Panc1 (cell line): ENCODE measurements around the gene C19orf25. TPM values are rescaled to one million over a fixed set of nuclear protein-coding genes. Genes with fewer than 3 reads are reported as not detected.

ENCODE experiments used
- ATAC-seq: fragments of 200-7000 bp; cut with Tn5 transposase; 2 replicates; pipeline ENCODE4 v1.9.1; 2020; ENCODE audit warnings: mild to moderate bottlenecking, moderate library complexity
- BruUV-seq: library from RNA; stranded (reverse); fragments of 400-500 nt; replicated peaks from 2 replicates; lab custom pipeline; 2021; lab: Mats Ljungman, UMichigan
- CTCF ChIA-PET: fragments of 300-600 bp; sonication (Branson Sonifier 250); formaldehyde crosslinking; loops from one replicate; lab custom pipeline; 2022; ENCODE audit warnings: antibody characterized with exemption; lab: Charles Lee
- POLR2A ChIA-PET: fragments of 300-600 bp; sonication (Branson Sonifier 250); formaldehyde crosslinking; loops from one replicate; lab custom pipeline; 2022; ENCODE audit warnings: antibody characterized with exemption; lab: Charles Lee
- DNase-seq: peaks from one replicate; pipeline ENCODE4 v3.0.0-alpha.2; 2010; ENCODE audit warnings: low read depth, low spot score
- H3K27ac ChIP-seq: 2 replicates; pipeline ENCODE4 v1.5.1; 2011; ENCODE audit warnings: mild to moderate bottlenecking, low read length, inconsistent platforms
- H3K27me3 ChIP-seq: fragments of 200-500 bp; sonication (Bioruptor generic); 2 replicates; pipeline ENCODE4 v1.6.0; 2014; ENCODE audit warnings: low read length, inconsistent platforms; ENCODE audit not compliant: control insufficient read depth, insufficient read depth
- H3K36me3 ChIP-seq: fragments of 200-500 bp; sonication (Bioruptor generic); 2 replicates; pipeline ENCODE4 v1.5.1; 2014; ENCODE audit warnings: inconsistent platforms, mild to moderate bottlenecking, low read length, moderate library complexity; ENCODE audit not compliant: control insufficient read depth, insufficient read depth
- H3K4me1 ChIP-seq: 2 replicates; pipeline ENCODE4 v1.5.1; 2011; ENCODE audit warnings: inconsistent platforms, mild to moderate bottlenecking, low read length, moderate library complexity; ENCODE audit not compliant: control insufficient read depth, insufficient read depth
- H3K4me3 ChIP-seq, 2 experiments: 2 replicates each; pipeline ENCODE4 v1.5.1; 2011 to 2012; ENCODE audit warnings: low read depth in 2 of 2, low read length in 2 of 2, mild to moderate bottlenecking in 2 of 2, inconsistent platforms in 1 of 2, moderate library complexity in 1 of 2
- H3K9me3 ChIP-seq: fragments of 200-500 bp; sonication (Bioruptor generic); 2 replicates; pipeline ENCODE4 v1.5.1; 2014; ENCODE audit warnings: low read depth, mild to moderate bottlenecking, inconsistent platforms, low read length, moderate library complexity; ENCODE audit not compliant: control insufficient read depth, insufficient read depth
- CTCF ChIP-seq: fragments of 450-650 bp; IDR thresholded peaks from 2 replicates; pipeline ENCODE4 v1.5.1; 2017; ENCODE audit warnings: mild to moderate bottlenecking
- POLR2AphosphoS5 ChIP-seq: IDR thresholded peaks from 2 replicates; pipeline ENCODE4 v1.6.1; 2012; ENCODE audit warnings: mild to moderate bottlenecking, low read depth, low read length, moderate library complexity
- REST ChIP-seq, 2 experiments: IDR thresholded peaks; 2 replicates each; pipeline ENCODE4 v1.6.1; 2011 to 2012; ENCODE audit warnings: low read depth in 2 of 2, control low read depth in 1 of 2, low read length in 1 of 2, mild to moderate bottlenecking in 1 of 2, moderate library complexity in 1 of 2; ENCODE audit not compliant: insufficient read depth in 1 of 2
- SIN3A ChIP-seq: IDR thresholded peaks from 2 replicates; pipeline ENCODE4 v1.6.1; 2012; ENCODE audit warnings: low read depth, mild to moderate bottlenecking, low read length, moderate library complexity, borderline replicate concordance; ENCODE audit not compliant: insufficient read depth
- TCF7L2 ChIP-seq: IDR thresholded peaks from 2 replicates; pipeline ENCODE4 v1.6.1; 2011; ENCODE audit warnings: mild to moderate bottlenecking, low read depth, low read length, inconsistent platforms
- in situ Hi-C: cut with HindIII; loops from 2 replicates; pipeline ENCODE4 v1.10.0; 2016; ENCODE audit warnings: low sequenced_read_pairs, low pct_unique_long_range_greater_than_20kb
- intact Hi-C: fragments of 100-400 bp; cut with micrococcal nuclease; formaldehyde crosslinking; loops from one replicate; pipeline ENCODE4 v1.10.0; 2022; ENCODE audit not compliant: unreplicated experiment
- total RNA-seq: library from RNA; stranded (reverse); gene quantifications from one replicate; pipeline ENCODE4 v1.2.1, GENCODE V29; 2021; ENCODE audit not compliant: unreplicated experiment

C19orf25 gene
- total RNA-seq, 1 experiment from 2014 or later: 34.7 TPM

- BruUV-seq: no TSS peak
- Histone ChIP-seq H3K4me3 (no peak overlapping the region), H3K27ac (no peak overlapping the region), H3K27me3 (no peaks in the 10 kb centered on the region), H3K4me1 (peaks cover 4% of the 10 kb centered on the region), H3K9me3 (no peaks in the 10 kb centered on the region), H3K36me3 (no peaks in the 10 kb centered on the region)
- DNase-seq (no peak), ATAC-seq (peak; percentile 12; the same call in 1 of the 2 replicates)
- ChIA-PET CTCF (no interaction called here), POLR2A (no interaction called here)
- in situ Hi-C loops (no loop called here), intact Hi-C loops (no loop called here)
- TF ChIP-seq POLR2AphosphoS5 (no peak), REST (IDR thresholded peaks at IDR 0.05; ENCODE audit: insufficient read depth in 1 of 2, low read depth in 2 of 2, low read length in 1 of 2) (no peak), TCF7L2 (no peak), SIN3A (no peak), CTCF (no peak)
Measured at GRCh38 chr19:1473085-1473851, 5.7 kb downstream of the C19orf25 start.

GRCh38 chr19:1472231-1473084 is 6.6 kb downstream of the C19orf25 start:
- ChIA-PET POLR2A (interaction anchor here (0.6 kb wide), 1 partner anchor 15 kb away, joined by 6 read pairs; no protein-coding TSS in a partner anchor), CTCF (no interaction called here)
- intact Hi-C loops: no loop called here
- in situ Hi-C loops: no loop called here
- BruUV-seq: no TSS peak
- ATAC-seq (no peak), DNase-seq (no peak)
- no peaks in the 10 kb centered on the region for H3K36me3 ChIP-seq
- H3K27me3 ChIP-seq: no peaks in the 10 kb centered on the region
- no peaks in the 10 kb centered on the region for H3K9me3 ChIP-seq
- no peak overlapping the region for H3K4me3 ChIP-seq
- peaks cover 3% of the 10 kb centered on the region for H3K4me1 ChIP-seq
- no peak overlapping the region for H3K27ac ChIP-seq
- no peak for TF ChIP-seq SIN3A
- TF ChIP-seq REST (IDR thresholded peaks at IDR 0.05; ENCODE audit: insufficient read depth in 1 of 2, low read depth in 2 of 2, low read length in 1 of 2): no peak
- no peak for TF ChIP-seq TCF7L2
- no peak for TF ChIP-seq CTCF
- no peak for TF ChIP-seq POLR2AphosphoS5
